ENCODE results near the gene ADAP1. TPM values are rescaled to one million over a fixed set of nuclear protein-coding genes. Genes with fewer than 3 reads are reported as not detected.

The ADAP1 gene
- total RNA-seq, 1 experiment from 2014 or later = 173 TPM

- H3K4me1 Mint-ChIP-seq (ENCODE audit: low read depth, unreplicated experiment) = peaks cover 25% of the 10 kb centered on the region
- H3K27me3 Mint-ChIP-seq (ENCODE audit: unreplicated experiment) = no peaks in the 10 kb centered on the region
- H3K4me3 Mint-ChIP-seq (ENCODE audit: low read depth, unreplicated experiment) = no peak overlapping the region
- no peak for DNase-seq
- intact Hi-C loops (cut with micrococcal nuclease; ENCODE audit: unreplicated experiment) = no loop called here
- CTCF ChIA-PET = no interaction called here
- H3K9me3 Mint-ChIP-seq (ENCODE audit: low read depth, unreplicated experiment) = no peaks in the 10 kb centered on the region
- TF ChIP-seq, protein P1, sequence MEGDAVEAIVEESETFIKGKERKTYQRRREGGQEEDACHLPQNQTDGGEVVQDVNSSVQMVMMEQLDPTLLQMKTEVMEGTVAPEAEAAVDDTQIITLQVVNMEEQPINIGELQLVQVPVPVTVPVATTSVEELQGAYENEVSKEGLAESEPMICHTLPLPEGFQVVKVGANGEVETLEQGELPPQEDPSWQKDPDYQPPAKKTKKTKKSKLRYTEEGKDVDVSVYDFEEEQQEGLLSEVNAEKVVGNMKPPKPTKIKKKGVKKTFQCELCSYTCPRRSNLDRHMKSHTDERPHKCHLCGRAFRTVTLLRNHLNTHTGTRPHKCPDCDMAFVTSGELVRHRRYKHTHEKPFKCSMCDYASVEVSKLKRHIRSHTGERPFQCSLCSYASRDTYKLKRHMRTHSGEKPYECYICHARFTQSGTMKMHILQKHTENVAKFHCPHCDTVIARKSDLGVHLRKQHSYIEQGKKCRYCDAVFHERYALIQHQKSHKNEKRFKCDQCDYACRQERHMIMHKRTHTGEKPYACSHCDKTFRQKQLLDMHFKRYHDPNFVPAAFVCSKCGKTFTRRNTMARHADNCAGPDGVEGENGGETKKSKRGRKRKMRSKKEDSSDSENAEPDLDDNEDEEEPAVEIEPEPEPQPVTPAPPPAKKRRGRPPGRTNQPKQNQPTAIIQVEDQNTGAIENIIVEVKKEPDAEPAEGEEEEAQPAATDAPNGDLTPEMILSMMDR (IDR thresholded peaks at IDR 0.05; ENCODE audit: unreplicated experiment) = no peak
- peak overlapping the region; percentile 57 for H3K27ac Mint-ChIP-seq (ENCODE audit: unreplicated experiment)
- H3K36me3 Mint-ChIP-seq (ENCODE audit: insufficient read depth, unreplicated experiment) = peaks cover 43% of the 10 kb centered on the region
- BruUV-seq (replicated peaks) = no TSS peak
These were observed 36.7 kb upstream of the ADAP1 start for GRCh38 chr7:990933-991728.

DNA sequence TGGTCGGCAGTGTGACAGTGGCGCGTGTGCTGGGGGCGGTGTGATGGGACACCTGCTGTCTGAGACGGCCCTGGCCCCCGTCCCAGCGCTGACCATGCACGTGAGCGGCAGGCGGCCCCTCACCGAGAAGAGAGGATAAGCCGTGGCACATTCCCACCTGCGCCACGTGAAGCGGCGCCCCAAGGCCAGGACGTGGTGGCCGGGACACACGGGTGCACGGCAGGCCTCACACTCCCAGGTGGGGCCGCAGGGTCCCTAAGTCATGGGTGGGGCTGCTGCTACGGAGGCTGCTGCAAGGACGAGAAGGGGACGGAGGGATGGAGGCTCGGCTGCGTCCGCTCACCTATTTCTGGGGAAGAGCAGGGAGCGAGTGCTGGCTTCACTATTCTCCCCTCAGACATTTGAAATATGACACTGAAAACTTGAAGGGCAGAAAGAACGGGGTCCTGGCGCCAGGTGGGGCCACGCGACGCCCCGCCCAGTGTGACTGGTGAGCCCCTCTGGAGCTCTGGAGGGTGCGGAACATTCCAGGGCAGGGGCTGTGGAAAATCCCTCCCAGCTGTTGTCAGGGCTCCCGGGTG is 36.0 kb upstream of the ADAP1 start:
- CTCF ChIA-PET = no interaction called here
- H3K27ac Mint-ChIP-seq (ENCODE audit: unreplicated experiment) = no peak overlapping the region
- H3K4me1 Mint-ChIP-seq (ENCODE audit: low read depth, unreplicated experiment) = peaks cover 31% of the 10 kb centered on the region
- no peak for DNase-seq
- no peak overlapping the region for H3K4me3 Mint-ChIP-seq (ENCODE audit: low read depth, unreplicated experiment)
- BruUV-seq (replicated peaks) = no TSS peak
- TF ChIP-seq, protein P1 (IDR thresholded peaks at IDR 0.05; ENCODE audit: unreplicated experiment) = no peak
- intact Hi-C loops (cut with micrococcal nuclease; ENCODE audit: unreplicated experiment) = no loop called here
- no peaks in the 10 kb centered on the region for H3K9me3 Mint-ChIP-seq (ENCODE audit: low read depth, unreplicated experiment)
- H3K27me3 Mint-ChIP-seq (ENCODE audit: unreplicated experiment) = no peaks in the 10 kb centered on the region
- peaks cover 49% of the 10 kb centered on the region for H3K36me3 Mint-ChIP-seq (ENCODE audit: insufficient read depth, unreplicated experiment)

- Mint-ChIP-seq H3K36me3 (ENCODE audit: insufficient read depth, unreplicated experiment) (peaks cover 45% of the 10 kb centered on the region), H3K27me3 (ENCODE audit: unreplicated experiment) (no peaks in the 10 kb centered on the region), H3K4me3 (ENCODE audit: low read depth, unreplicated experiment) (peak overlapping the region; percentile 52), H3K27ac (ENCODE audit: unreplicated experiment) (no peak overlapping the region), H3K4me1 (ENCODE audit: low read depth, unreplicated experiment) (peaks cover 31% of the 10 kb centered on the region), H3K9me3 (ENCODE audit: low read depth, unreplicated experiment) (no peaks in the 10 kb centered on the region)
- TF ChIP-seq, protein P1 (IDR thresholded peaks at IDR 0.05; ENCODE audit: unreplicated experiment) = no peak
- CTCF ChIA-PET = interaction anchor here (0.7 to 1.6 kb wide), 3 partner anchors 11 to 187 kb away, joined by 3 to 6 read pairs (median 4); partner anchors contain the start of gene ADAP1
- intact Hi-C loops (cut with micrococcal nuclease; ENCODE audit: unreplicated experiment) = no loop called here
- no peak for DNase-seq
- no TSS peak for BruUV-seq (replicated peaks)
These were observed 34.6 kb upstream of the ADAP1 start for GRCh38 chr7:988963-989529.

GRCh38 chr7:988426-988911 is 34.0 kb upstream of the ADAP1 start:
- peak overlapping the region; percentile 52 for H3K4me3 Mint-ChIP-seq (ENCODE audit: low read depth, unreplicated experiment)
- TF ChIP-seq, protein P1 (IDR thresholded peaks at IDR 0.05; ENCODE audit: unreplicated experiment) = no peak
- BruUV-seq (replicated peaks) = no TSS peak
- CTCF ChIA-PET = interaction anchor here (1.1 to 1.6 kb wide), 2 partner anchors 11 to 35 kb away, joined by 4 to 6 read pairs; partner anchors contain the start of gene ADAP1
- peaks cover 31% of the 10 kb centered on the region for H3K4me1 Mint-ChIP-seq (ENCODE audit: low read depth, unreplicated experiment)
- intact Hi-C loops (cut with micrococcal nuclease; ENCODE audit: unreplicated experiment) = no loop called here
- H3K27ac Mint-ChIP-seq (ENCODE audit: unreplicated experiment) = no peak overlapping the region
- peak; percentile 58 for DNase-seq
- H3K9me3 Mint-ChIP-seq (ENCODE audit: low read depth, unreplicated experiment) = no peaks in the 10 kb centered on the region
- no peaks in the 10 kb centered on the region for H3K27me3 Mint-ChIP-seq (ENCODE audit: unreplicated experiment)
- H3K36me3 Mint-ChIP-seq (ENCODE audit: insufficient read depth, unreplicated experiment) = peaks cover 45% of the 10 kb centered on the region

All from Calu3 (cell line).